ENCODE measurements around the gene HIC1. TPM values are rescaled to one million over a fixed set of nuclear protein-coding genes. Genes with fewer than 3 reads are reported as not detected.

Gene HIC1
- total and polyA plus RNA-seq, 4 donors: 0.44 to 4.8 (median 3.7) TPM

- TF ChIP-seq REST (IDR thresholded peaks at IDR 0.05) (no peak), RXRA (IDR thresholded peaks at IDR 0.05) (no peak), EGR1 (IDR thresholded peaks at IDR 0.05; ENCODE audit: low read depth in 2 of 2) (no peak), RAD21 (IDR thresholded peaks at IDR 0.05) (no peak), HNF4G (IDR thresholded peaks at IDR 0.05) (no peak), TAF1 (conservative IDR thresholded peaks at IDR 0.05) (no peak), ZBTB33 (IDR thresholded peaks at IDR 0.05) (no peak), MAX (IDR thresholded peaks at IDR 0.05) (no peak), JUND (IDR thresholded peaks at IDR 0.05) (no peak)
Observed at GRCh38 chr17:2018716-2019510, 36.0 kb upstream of the HIC1 start (continued).

GRCh38 chr17:2019723-2020122 is 35.2 kb upstream of the HIC1 start:
- Histone ChIP-seq H3K27ac (ENCODE audit: low read depth in 1 of 2, low read length in 2 of 2) (no peak overlapping the region), H3K4me1 (ENCODE audit: control insufficient read depth in 4 of 4, insufficient read depth in 4 of 4, low read length in 3 of 4) (peaks cover 5 to 56% (median 30%) of the 10 kb centered on the region in 4 donors), H3K9ac (ENCODE audit: low read depth in 1 of 2, low read length in 2 of 2) (no peak overlapping the region), H3K27me3 (ENCODE audit: control insufficient read depth in 4 of 4, insufficient read depth in 4 of 4, low read length in 3 of 4) (no peaks in the 10 kb centered on the region), H3K36me3 (ENCODE audit: control insufficient read depth in 4 of 4, insufficient read depth in 3 of 4, low read depth in 1 of 4, low read length in 3 of 4) (no peaks in the 10 kb centered on the region), H3K4me3 (ENCODE audit: low read depth in 1 of 3, low read length in 3 of 3) (no peak overlapping the region), H3K9me3 (ENCODE audit: control insufficient read depth in 4 of 4, low read length in 3 of 4) (no peaks in the 10 kb centered on the region)
- DNase-seq (ENCODE audit: low spot score): no peak
- no peak for TF ChIP-seq FOXA2 (IDR thresholded peaks at IDR 0.05)
- TF ChIP-seq NR2F2 (IDR thresholded peaks at IDR 0.05): no peak
- no peak for TF ChIP-seq ATF3 (IDR thresholded peaks at IDR 0.05)
- no peak for TF ChIP-seq REST (IDR thresholded peaks at IDR 0.05)
- TF ChIP-seq EGR1 (IDR thresholded peaks at IDR 0.05; ENCODE audit: low read depth in 2 of 2): no peak
- no peak for TF ChIP-seq RXRA (IDR thresholded peaks at IDR 0.05)
- no peak for TF ChIP-seq TAF1 (conservative IDR thresholded peaks at IDR 0.05)
- no peak for TF ChIP-seq JUND (IDR thresholded peaks at IDR 0.05)
- no peak for TF ChIP-seq CTCF (IDR thresholded peaks at IDR 0.05; ENCODE audit: low read depth, low read length, missing input control)
- no peak for TF ChIP-seq HNF4G (IDR thresholded peaks at IDR 0.05)
- no peak for TF ChIP-seq ZBTB33 (IDR thresholded peaks at IDR 0.05)
- no peak for TF ChIP-seq RAD21 (IDR thresholded peaks at IDR 0.05)
- TF ChIP-seq GABPA (IDR thresholded peaks at IDR 0.05 in 1 of 2, conservative IDR thresholded peaks at IDR 0.05 in 1 of 2): no peak
- no peak for TF ChIP-seq SP1 (IDR thresholded peaks at IDR 0.05)
- no peak for TF ChIP-seq HNF4A (conservative IDR thresholded peaks at IDR 0.05)
- TF ChIP-seq MAX (IDR thresholded peaks at IDR 0.05): no peak
- TF ChIP-seq FOXA1 (IDR thresholded peaks at IDR 0.05): no peak
- 92% methylated on average over 8 of the region's 8 CpGs for WGBS

Data from liver (tissue), 9 donors.